Measurements from ENCODE around the gene MBD2.

DNA sequence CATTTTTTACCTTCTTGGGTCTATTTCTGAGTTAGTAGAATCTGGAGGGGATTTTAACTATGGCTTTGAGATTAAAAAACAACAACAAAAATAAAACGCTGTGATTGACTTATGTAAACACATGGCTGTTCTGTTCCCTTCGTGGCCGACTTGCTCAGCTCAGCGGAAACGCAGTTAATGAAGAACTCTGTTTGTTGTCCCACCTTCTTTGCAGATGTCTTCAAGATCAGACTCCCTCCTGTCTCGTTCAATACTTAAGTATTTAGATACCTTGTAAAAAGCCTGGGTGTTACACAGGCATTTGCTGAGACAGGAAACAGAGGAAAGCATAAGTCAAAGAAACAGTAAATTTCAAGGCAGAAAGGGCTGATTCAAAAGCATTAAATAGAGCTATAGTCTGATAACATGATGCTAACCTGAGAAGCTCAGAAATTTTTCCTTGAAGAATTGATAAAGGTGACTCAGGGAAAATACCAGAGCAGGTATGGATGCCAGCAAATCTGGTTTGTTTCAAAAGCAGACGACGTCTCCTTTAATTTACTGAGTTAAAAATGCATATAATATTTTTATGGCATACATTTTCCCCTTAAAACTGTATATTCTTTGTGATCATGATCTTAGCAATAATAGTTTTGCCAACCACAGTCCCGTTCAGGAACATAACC is 23.2 kb upstream of the MBD2 start:
- TF ChIP-seq, protein P1, sequence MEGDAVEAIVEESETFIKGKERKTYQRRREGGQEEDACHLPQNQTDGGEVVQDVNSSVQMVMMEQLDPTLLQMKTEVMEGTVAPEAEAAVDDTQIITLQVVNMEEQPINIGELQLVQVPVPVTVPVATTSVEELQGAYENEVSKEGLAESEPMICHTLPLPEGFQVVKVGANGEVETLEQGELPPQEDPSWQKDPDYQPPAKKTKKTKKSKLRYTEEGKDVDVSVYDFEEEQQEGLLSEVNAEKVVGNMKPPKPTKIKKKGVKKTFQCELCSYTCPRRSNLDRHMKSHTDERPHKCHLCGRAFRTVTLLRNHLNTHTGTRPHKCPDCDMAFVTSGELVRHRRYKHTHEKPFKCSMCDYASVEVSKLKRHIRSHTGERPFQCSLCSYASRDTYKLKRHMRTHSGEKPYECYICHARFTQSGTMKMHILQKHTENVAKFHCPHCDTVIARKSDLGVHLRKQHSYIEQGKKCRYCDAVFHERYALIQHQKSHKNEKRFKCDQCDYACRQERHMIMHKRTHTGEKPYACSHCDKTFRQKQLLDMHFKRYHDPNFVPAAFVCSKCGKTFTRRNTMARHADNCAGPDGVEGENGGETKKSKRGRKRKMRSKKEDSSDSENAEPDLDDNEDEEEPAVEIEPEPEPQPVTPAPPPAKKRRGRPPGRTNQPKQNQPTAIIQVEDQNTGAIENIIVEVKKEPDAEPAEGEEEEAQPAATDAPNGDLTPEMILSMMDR (conservative IDR thresholded peaks at IDR 0.05; ENCODE audit: low read depth, low read length) = no peak
- no peak for TF ChIP-seq EZH2 (IDR thresholded peaks at IDR 0.05; ENCODE audit: borderline replicate concordance, low read depth, low read length, poor library complexity, severe bottlenecking)
